GM18867 (cell line): Measurements from ENCODE around the gene CAPN7.

Source experiments
- ATAC-seq: cut with Tn5 transposase; IDR thresholded peaks from one replicate; pipeline ENCODE4 v1.9.1; 2021; ENCODE audit warnings: mild to moderate bottlenecking, moderate library complexity; ENCODE audit not compliant: unreplicated experiment

CAPN7 gene

GRCh38 chr3:15272426-15273196 lies 66.6 kb downstream of the CAPN7 start:
- no peak for ATAC-seq

GRCh38 chr3:15273227-15273626 lies 67.2 kb downstream of the CAPN7 start:
- ATAC-seq: no peak

- ATAC-seq: no peak
Observed at GRCh38 chr3:15276028-15276724, 70.1 kb downstream of the CAPN7 start.

- ATAC-seq: no peak
Observed at GRCh38 chr3:15277861-15278500, 71.9 kb downstream of the CAPN7 start.

GRCh38 chr3:15279205-15279604 lies 73.2 kb downstream of the CAPN7 start:
- no peak for ATAC-seq

- no peak for ATAC-seq
Observed at GRCh38 chr3:15279671-15280402, 73.8 kb downstream of the CAPN7 start.

GRCh38 chr3:15280853-15281532 lies 74.9 kb downstream of the CAPN7 start:
- no peak for ATAC-seq

- no peak for ATAC-seq
Observed at GRCh38 chr3:15281817-15282216, 75.8 kb downstream of the CAPN7 start.

- peak; percentile 67 for ATAC-seq
Observed at GRCh38 chr3:15283702-15284101, 77.7 kb downstream of the CAPN7 start.

- peak; percentile 23 for ATAC-seq
Observed at GRCh38 chr3:15284121-15284889, 78.3 kb downstream of the CAPN7 start.

- no peak for ATAC-seq
Observed at GRCh38 chr3:15286022-15286421, 80.0 kb downstream of the CAPN7 start.

- no peak for ATAC-seq
Observed at GRCh38 chr3:15287565-15288330, 81.7 kb downstream of the CAPN7 start.

GRCh38 chr3:15288331-15289035 lies 82.4 kb downstream of the CAPN7 start:
- ATAC-seq: no peak

- ATAC-seq: no peak
Observed at GRCh38 chr3:15289661-15290060, 83.6 kb downstream of the CAPN7 start.

- no peak for ATAC-seq
Observed at GRCh38 chr3:15290736-15291135, 84.7 kb downstream of the CAPN7 start.

GRCh38 chr3:15291589-15292541 lies 85.8 kb downstream of the CAPN7 start:
- ATAC-seq: peak; percentile 94

GRCh38 chr3:15292765-15293522 lies 86.9 kb downstream of the CAPN7 start:
- no peak for ATAC-seq
